Ovary (tissue), 9 donors: ENCODE measurements around the gene TNS3. TPM values are rescaled to one million over a fixed set of nuclear protein-coding genes. Genes with fewer than 3 reads are reported as not detected.

Experiments used
- DNase-seq, 5 donors: peaks; one replicate each; pipeline ENCODE4 v3.0.0-alpha.2; 2019 to 2020
- H3K27ac ChIP-seq, 2 donors: fragments of 200-600 bp; one replicate each; pipeline versions ENCODE4 v1.5.1 to v1.8.0; 2019 to 2022
- H3K27me3 ChIP-seq: fragments of 200-600 bp; one replicate; pipeline ENCODE4 v1.8.0; 2022
- H3K36me3 ChIP-seq: fragments of 200-600 bp; sonication (generic); one replicate; pipeline ENCODE4 v1.5.1; 2019
- H3K4me1 ChIP-seq: one replicate; pipeline ENCODE4 v1.8.1; 2013; ENCODE audit warnings: mild to moderate bottlenecking, moderate library complexity; ENCODE audit not compliant: insufficient read depth
- H3K4me3 ChIP-seq: fragments of 200-600 bp; sonication (generic); one replicate; pipeline ENCODE4 v1.5.1; 2017
- H3K9me3 ChIP-seq, 2 donors: fragments of 200-600 bp in 1 of 2; sonication (generic) in 1 of 2; one replicate each; pipeline versions ENCODE4 v1.5.1 to v1.8.1; 2013 to 2019; ENCODE audit warnings: mild to moderate bottlenecking in 1 of 2, moderate library complexity in 1 of 2
- CTCF ChIP-seq, 3 donors: fragments of 450-650 bp in 2 of 3; fragments of 200-600 bp in 1 of 3; IDR thresholded peaks; one replicate each; pipeline versions ENCODE4 v1.5.1 to v1.8.0; 2016 to 2022; ENCODE audit warnings: antibody characterized with exemption in 3 of 3, mild to moderate bottlenecking in 1 of 3
- EP300 ChIP-seq: sonication (generic); formaldehyde crosslinking; IDR thresholded peaks from one replicate; pipeline ENCODE4 v1.6.1; 2017; ENCODE audit warnings: antibody characterized with exemption
- POLR2A ChIP-seq: fragments of 450-650 bp; IDR thresholded peaks from one replicate; pipeline ENCODE4 v1.6.1; 2017; ENCODE audit warnings: antibody characterized with exemption, mild to moderate bottlenecking, moderate library complexity
- WGBS, 3 donors: extraction: QIAGEN DNeasy Blood & Tissue Kit in 1 of 3; methylation state at CpG; one replicate each; pipeline versions ENCODE4 v1.1.5 to v1.1.7; 2013 to 2017; 5-methylcytosine and 5-hydroxymethylcytosine counted together
- intact Hi-C, 4 donors: fragments of 100-400 bp; cut with DNase I; formaldehyde crosslinking; loops; one replicate each; pipeline versions ENCODE4 v1.11.0 to v1.15.1; 2022 to 2023
- polyA plus RNA-seq, 2 donors: library from polyadenylated mRNA; stranded (reverse); fragments of 200-250 nt in 1 of 2; fragments of 350-450 nt in 1 of 2; fragmentation: Illumina TruSeq in 1 of 2; extraction: RNeasy Lipid Tissue Mini Kit (QIAGEN cat#74804) in 1 of 2; gene quantifications; one replicate each; pipeline ENCODE4 v1.2.3, GENCODE V29; 2013 to 2014
- total RNA-seq, 7 donors: library from RNA; depleted of rRNA in 2 of 7; stranded (reverse); fragments of >200 nt in 2 of 7; fragmentation: NEBNext Ultra II Directional in 3 of 7; extraction: Animal tissue kit (Norgen Biotek cat#: 25700) in 3 of 7; gene quantifications; one replicate each; pipeline versions ENCODE4 v1.1.0 to v1.2.4, GENCODE V29; 2016 to 2023
- donor health status: DM: no; HTN: no; CAD: no; lungs with moderate emphysema.
- donor health status: DM: no; HTN: no; CAD: no.
- donor health status: Bipolar disorder and iron deficiency.
- donor health status: DM: yes; HTN: yes; CAD: no.
- donor health status: DM: no; HTN: no; CAD: no.
- donor health status: DM: yes; HTN: yes; CAD: no.

TNS3 gene
- total and polyA plus RNA-seq, 9 donors, result 36.6 to 137 (median 91.3) TPM

GRCh38 chr7:47465191-47465590, 116.7 kb downstream of the TNS3 start:
- 78 to 80% (median 80%) methylated on average over 7 of the region's 7 CpGs for WGBS, 3 donors
- no peak for DNase-seq
- H3K4me3 ChIP-seq, result no peak overlapping the region
- TF ChIP-seq EP300, result no peak
- no peak for TF ChIP-seq CTCF (IDR thresholded peaks at IDR 0.05)
- H3K27me3 ChIP-seq, result no peaks in the 10 kb centered on the region
- H3K27ac ChIP-seq, result no peak overlapping the region
- intact Hi-C loops, result no loop called here
- no peaks in the 10 kb centered on the region for H3K9me3 ChIP-seq
- peaks cover 8% of the 10 kb centered on the region for H3K4me1 ChIP-seq
- no peaks in the 10 kb centered on the region for H3K36me3 ChIP-seq

GRCh38 chr7:47464266-47464665, 117.6 kb downstream of the TNS3 start:
- no peak overlapping the region for H3K27ac ChIP-seq
- no peaks in the 10 kb centered on the region for H3K9me3 ChIP-seq
- 96 to 99% (median 97%) methylated on average over 9 of the region's 9 CpGs for WGBS, 3 donors
- no peaks in the 10 kb centered on the region for H3K36me3 ChIP-seq
- TF ChIP-seq CTCF (IDR thresholded peaks at IDR 0.05) (no peak), POLR2A (no peak), EP300 (no peak)
- no peak overlapping the region for H3K4me3 ChIP-seq
- no peak for DNase-seq
- H3K27me3 ChIP-seq, result no peaks in the 10 kb centered on the region
- intact Hi-C loops, result no loop called here
- H3K4me1 ChIP-seq, result peaks cover 8% of the 10 kb centered on the region

GRCh38 chr7:47461746-47462145, 120.2 kb downstream of the TNS3 start:
- Histone ChIP-seq H3K9me3 (no peaks in the 10 kb centered on the region), H3K4me1 (peaks cover 19% of the 10 kb centered on the region)
- intact Hi-C loops, result no loop called here

GRCh38 chr7:47461161-47461560, 120.8 kb downstream of the TNS3 start:
- Histone ChIP-seq H3K4me3 (no peak overlapping the region), H3K27ac (no peak overlapping the region), H3K36me3 (no peaks in the 10 kb centered on the region), H3K27me3 (no peaks in the 10 kb centered on the region), H3K4me1 (peaks cover 17% of the 10 kb centered on the region), H3K9me3 (no peaks in the 10 kb centered on the region)
- TF ChIP-seq EP300, result no peak
- no peak for TF ChIP-seq CTCF (IDR thresholded peaks at IDR 0.05)
- TF ChIP-seq POLR2A, result no peak
- intact Hi-C loops, result no loop called here
- DNase-seq, result peak in 3 of 5 donors; percentile 53 to 76 (median 62)
- WGBS, 3 donors, result 37 to 60% (median 47%) methylated on average over 4 of the region's 4 CpGs

More at GRCh38 chr7:47461746-47462145, 120.2 kb downstream of the TNS3 start:
- no peak for TF ChIP-seq EP300
- TF ChIP-seq CTCF (IDR thresholded peaks at IDR 0.05), result no peak
- TF ChIP-seq POLR2A, result no peak
- H3K27ac ChIP-seq, result no peak overlapping the region
- no peak for DNase-seq
- H3K27me3 ChIP-seq, result no peaks in the 10 kb centered on the region
- no peak overlapping the region for H3K4me3 ChIP-seq
- WGBS, 3 donors, result 93 to 95% (median 94%) methylated on average over 4 of the region's 4 CpGs
- H3K36me3 ChIP-seq, result no peaks in the 10 kb centered on the region
